ENCODE results near the gene GPR39.

GRCh38 chr2:132691556-132691955 lies 275.0 kb downstream of the GPR39 start:
- TF ChIP-seq CTCF (IDR thresholded peaks at IDR 0.05): no peak
- TF ChIP-seq ZFX (IDR thresholded peaks at IDR 0.05; ENCODE audit: borderline replicate concordance): no peak

Measured in 22Rv1 (cell line).